HL-60/S4 treated with phorbol 12-myristate 13-acetate at 8.2 ng/mL for 4 days and 3 days (cell line): ENCODE data around the gene TCN2.
"Not testable (repeated sequence)": the region's sequence is repeated elsewhere in the genome, so short reads cannot be mapped to it uniquely, and the experiment has no call there.

Experiments used
- in situ Hi-C: fragments of 300-500 bp; cut with MboI; formaldehyde crosslinking; loops from 2 replicates; pipeline ENCODE4 v1.15.0; 2022; ENCODE audit warnings: low sequenced_read_pairs

The TCN2 gene

GRCh38 chr22:30575859-30576258 lies 31.1 kb upstream of the TCN2 start:
- in situ Hi-C loops: no loop called here

- in situ Hi-C loops: no loop called here
These were observed 28.5 kb upstream of the TCN2 start for GRCh38 chr22:30578481-30578880.

DNA sequence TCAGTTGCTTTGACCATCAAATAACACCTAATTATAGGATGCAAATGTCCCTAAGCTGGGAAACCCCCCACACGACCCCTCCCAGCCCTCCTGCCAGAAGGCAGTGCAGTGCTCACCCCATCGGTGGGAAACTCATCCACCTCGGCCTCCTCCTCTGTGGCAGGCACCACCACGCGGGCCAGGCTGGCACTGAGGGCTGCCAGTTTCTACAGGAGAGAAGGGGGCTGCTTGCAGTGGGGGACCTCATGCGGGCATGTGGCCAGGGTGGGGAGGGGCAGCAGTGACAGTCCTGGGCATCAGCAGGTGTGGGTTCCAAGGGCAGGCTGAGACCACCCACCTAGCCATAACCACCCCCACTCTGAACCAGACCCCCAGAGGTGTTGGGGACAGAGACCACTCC lies 26.1 kb upstream of the TCN2 start:
- in situ Hi-C loops: no loop called here

- in situ Hi-C loops: no loop called here
These were observed 24.9 kb upstream of the TCN2 start for GRCh38 chr22:30582051-30582450.

GRCh38 chr22:30582788-30583545 lies 24.0 kb upstream of the TCN2 start:
- in situ Hi-C loops: no loop called here

DNA sequence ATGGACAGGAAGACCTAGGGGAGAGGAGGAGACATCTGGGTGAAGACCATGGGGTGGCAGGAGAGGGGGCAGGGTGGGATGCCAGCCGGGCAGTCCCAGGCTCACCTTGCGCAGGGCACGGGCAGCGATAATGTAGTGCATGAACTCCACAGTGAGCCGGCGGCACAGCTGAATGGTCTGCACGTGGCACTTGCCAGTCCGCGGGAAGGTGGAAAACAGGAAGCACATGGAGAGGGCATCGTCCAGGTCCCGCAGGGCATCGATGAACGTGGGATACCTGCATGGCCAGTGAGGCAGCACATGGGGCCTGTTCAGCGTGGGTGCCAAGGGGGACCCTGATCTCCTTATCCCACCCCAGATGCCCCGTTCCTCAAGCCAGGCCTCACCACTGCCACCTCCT lies 22.5 kb upstream of the TCN2 start:
- in situ Hi-C loops: no loop called here

- in situ Hi-C loops: no loop called here
These were observed 20.6 kb upstream of the TCN2 start for GRCh38 chr22:30586414-30586813.

DNA sequence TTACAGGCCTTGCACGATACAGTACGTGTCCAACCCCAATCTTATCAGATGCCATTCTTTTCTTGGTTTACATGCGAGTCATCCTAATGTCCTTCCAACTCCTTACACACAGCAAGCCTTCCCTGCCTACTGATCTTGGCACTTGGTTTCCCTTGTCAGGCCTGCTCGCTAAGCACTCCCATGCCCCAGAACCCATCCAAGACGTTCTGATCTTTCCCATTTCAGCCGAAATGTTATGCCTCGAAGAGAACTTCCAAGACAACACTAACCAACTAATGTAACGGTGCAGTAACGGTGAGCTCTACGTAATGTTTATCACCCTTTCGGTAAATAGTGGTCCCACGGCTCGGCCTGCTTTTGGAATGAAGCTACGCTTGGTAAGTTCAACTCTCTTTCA lies 15.8 kb upstream of the TCN2 start:
- in situ Hi-C loops: no loop called here

DNA sequence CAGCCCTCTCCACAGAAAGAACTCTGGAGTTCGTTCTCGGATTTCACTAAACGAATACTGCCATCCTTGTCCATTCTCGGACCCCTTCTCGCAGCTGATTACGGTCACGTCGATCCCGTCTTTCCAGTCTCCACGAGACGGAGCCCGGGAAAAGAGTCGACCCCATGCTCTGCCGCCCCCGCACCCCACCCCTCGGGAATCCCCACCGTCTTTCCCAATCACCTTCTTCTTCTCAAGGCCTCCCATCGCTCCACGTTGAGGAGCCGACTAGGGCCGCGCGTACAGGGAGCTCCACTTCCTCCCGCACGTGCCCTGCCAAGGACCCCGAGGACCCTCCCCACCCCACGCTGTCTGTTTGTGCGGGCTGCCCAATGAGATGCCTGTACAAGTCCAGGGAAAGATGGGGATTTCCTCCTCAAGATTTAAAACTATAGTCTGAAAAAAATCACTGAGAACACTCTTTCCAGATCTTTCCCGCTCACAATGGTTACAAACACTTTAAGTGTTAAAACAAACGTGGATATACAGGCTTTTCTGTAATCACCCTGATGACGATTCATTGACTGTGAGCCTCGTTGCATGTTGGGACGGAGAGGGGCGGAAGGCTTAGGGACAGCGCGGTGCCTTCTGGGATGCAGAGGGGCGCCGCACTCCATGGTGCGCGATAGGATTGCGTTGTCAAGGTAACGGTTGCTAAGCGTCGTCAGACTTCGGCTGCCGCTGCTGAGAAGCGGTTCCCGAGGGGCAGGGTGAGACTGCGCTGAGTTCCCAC lies 15.2 kb upstream of the TCN2 start, which contains the start of gene PES1:
PES1 (minus strand) TSS at position 323 of the 772 bp plus-strand sequence; CDS start at position 246, 77 bp downstream.
- in situ Hi-C loops: no loop called here

- in situ Hi-C loops: not testable (repeated sequence)
These were observed 14.6 kb upstream of the TCN2 start for GRCh38 chr22:30592360-30592713.

DNA sequence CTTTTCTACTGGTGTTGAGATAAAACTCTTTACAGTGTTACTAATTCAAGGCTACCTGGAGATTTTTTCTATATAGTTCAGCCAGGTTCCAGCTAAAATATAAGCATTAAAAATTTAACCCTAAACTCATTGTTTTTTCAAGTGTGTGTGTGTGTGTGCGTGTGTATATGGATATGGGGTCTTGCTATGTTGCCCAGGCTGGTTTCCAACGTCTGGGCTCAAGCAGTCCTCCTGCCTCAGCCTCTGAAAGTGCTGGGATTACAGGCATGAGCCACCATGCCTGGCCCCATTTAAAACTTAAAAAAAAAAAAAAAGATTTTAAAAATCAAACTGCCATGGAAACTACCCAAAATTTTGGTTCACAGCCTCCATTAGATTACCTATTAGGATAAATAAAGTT lies 10.8 kb upstream of the TCN2 start:
- in situ Hi-C loops: no loop called here

DNA sequence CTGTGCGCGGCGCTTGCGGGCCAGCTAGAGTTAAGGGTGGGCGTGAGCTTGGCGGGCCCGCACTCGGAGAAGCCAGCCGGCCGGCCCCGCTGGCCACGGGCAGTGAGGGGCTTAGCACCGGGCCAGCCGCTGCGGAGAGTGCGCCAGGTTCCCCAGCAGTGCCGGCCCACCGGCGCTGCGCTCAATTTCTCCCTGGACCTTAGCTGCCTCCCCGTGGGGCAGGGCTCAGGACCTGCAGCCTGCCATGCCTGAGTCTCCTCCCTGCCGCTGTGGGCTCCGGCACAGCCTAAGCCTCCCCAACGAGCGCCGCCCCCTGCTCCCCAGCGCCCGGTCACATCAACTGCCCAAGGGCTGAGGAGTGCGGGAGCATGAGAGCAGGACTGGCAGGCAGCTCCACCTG lies 10.1 kb upstream of the TCN2 start:
- in situ Hi-C loops: no loop called here

GRCh38 chr22:30598986-30599385 lies 8.0 kb upstream of the TCN2 start:
- in situ Hi-C loops: no loop called here

- in situ Hi-C loops: no loop called here
These were observed 6.1 kb upstream of the TCN2 start for GRCh38 chr22:30600921-30601320.

- in situ Hi-C loops: no loop called here
These were observed 5.5 kb upstream of the TCN2 start for GRCh38 chr22:30601464-30601863.

GRCh38 chr22:30602049-30602448 lies 4.9 kb upstream of the TCN2 start:
- in situ Hi-C loops: no loop called here

DNA sequence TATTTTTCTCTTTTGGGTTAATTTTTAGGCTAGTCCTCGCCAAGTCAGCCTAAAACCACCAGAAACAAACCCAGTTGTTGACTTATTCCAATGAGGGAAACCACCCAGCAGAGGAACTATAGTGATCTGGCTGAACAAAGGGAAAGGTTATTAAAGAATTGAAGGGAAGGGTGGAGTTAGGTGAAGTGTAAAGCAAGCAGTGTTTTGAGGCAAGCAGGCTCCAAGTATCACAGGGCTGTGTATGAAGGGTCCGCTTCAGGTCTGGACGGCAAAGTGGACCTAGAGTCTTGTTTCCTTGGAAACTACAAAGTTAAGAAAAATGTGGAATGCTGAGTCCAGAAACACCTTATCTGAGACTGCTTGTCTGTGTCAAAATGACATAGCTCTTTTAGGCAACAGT lies 3.2 kb upstream of the TCN2 start:
- in situ Hi-C loops: no loop called here

- in situ Hi-C loops: no loop called here
These were observed 2.3 kb upstream of the TCN2 start for GRCh38 chr22:30604723-30605122.

GRCh38 chr22:30605449-30606110 lies 1.4 kb upstream of the TCN2 start:
- in situ Hi-C loops: no loop called here

DNA sequence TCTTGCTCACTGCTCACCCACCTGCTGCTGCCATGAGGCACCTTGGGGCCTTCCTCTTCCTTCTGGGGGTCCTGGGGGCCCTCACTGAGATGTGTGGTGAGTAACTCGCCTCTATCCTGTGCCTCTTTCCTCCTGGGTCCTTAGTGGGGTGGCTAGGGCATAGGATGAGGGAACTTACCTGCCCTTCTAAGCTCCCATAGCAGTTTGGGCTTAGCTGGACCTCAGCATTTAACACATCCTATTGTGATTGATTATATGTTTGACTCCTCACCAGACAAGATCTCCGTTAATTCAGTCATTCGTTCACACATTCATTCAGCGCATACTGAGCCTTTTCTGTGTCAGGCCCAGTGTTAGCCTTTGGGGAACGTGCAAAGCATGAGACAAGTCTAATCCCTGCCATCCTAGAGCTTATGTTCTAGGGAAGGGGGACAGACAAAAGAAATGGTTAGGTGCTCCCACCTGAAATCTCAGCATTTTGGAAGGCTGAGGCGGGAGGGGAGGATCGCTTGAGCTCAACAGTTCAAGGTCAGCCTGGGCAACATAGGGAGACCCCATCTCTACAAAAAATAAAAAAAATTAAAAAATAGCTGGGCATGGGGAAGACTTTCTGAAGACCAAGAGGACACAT lies 441 bp downstream of the TCN2 start:
- in situ Hi-C loops: no loop called here

- in situ Hi-C loops: no loop called here
These were observed 965 bp downstream of the TCN2 start for GRCh38 chr22:30607939-30608338.
